GM19467 (cell line): ENCODE results near the gene PEX7.
"Not testable (repeated sequence)": the region's sequence is repeated elsewhere in the genome, so short reads cannot be mapped to it uniquely, and the experiment has no call there.

Source experiments
- ATAC-seq: cut with Tn5 transposase; IDR thresholded peaks from one replicate; pipeline ENCODE4 v1.9.1; 2021; ENCODE audit warnings: mild to moderate bottlenecking, moderate library complexity; ENCODE audit not compliant: unreplicated experiment

Gene PEX7

GRCh38 chr6:136822376-136823127 is at the start of gene PEX7:
PEX7 (plus strand) TSS chr6:136822592; CDS start chr6:136822666, 74 bp downstream.
- ATAC-seq: peak; percentile 94

- ATAC-seq: peak; percentile 71
Measured at GRCh38 chr6:136772685-136773472, 49.5 kb upstream of the PEX7 start.

- ATAC-seq: no peak
Measured at GRCh38 chr6:136773473-136773796, 49.0 kb upstream of the PEX7 start.

- ATAC-seq: no peak
Measured at GRCh38 chr6:136774228-136775041, 48.0 kb upstream of the PEX7 start.

GRCh38 chr6:136775081-136775480 is 47.3 kb upstream of the PEX7 start:
- ATAC-seq: no peak

GRCh38 chr6:136775548-136775947 is 46.8 kb upstream of the PEX7 start:
- no peak for ATAC-seq

- no peak for ATAC-seq
Measured at GRCh38 chr6:136777651-136778050, 44.7 kb upstream of the PEX7 start.

- ATAC-seq: no peak
Measured at GRCh38 chr6:136779682-136780081, 42.7 kb upstream of the PEX7 start.

- ATAC-seq: no peak
Measured at GRCh38 chr6:136780972-136781371, 41.4 kb upstream of the PEX7 start.

GRCh38 chr6:136782021-136782770 is 40.2 kb upstream of the PEX7 start:
- no peak for ATAC-seq

GRCh38 chr6:136783021-136783420 is 39.4 kb upstream of the PEX7 start:
- ATAC-seq: no peak

GRCh38 chr6:136783495-136784270 is 38.7 kb upstream of the PEX7 start:
- ATAC-seq: peak; percentile 73

GRCh38 chr6:136784271-136784664 is 38.1 kb upstream of the PEX7 start:
- ATAC-seq: no peak

- peak; percentile 41 for ATAC-seq
Measured at GRCh38 chr6:136784910-136785746, 37.3 kb upstream of the PEX7 start.

- no peak for ATAC-seq
Measured at GRCh38 chr6:136786658-136787057, 35.7 kb upstream of the PEX7 start.

- ATAC-seq: no peak
Measured at GRCh38 chr6:136787726-136788068, 34.7 kb upstream of the PEX7 start.

GRCh38 chr6:136788069-136788902 is 34.1 kb upstream of the PEX7 start:
- ATAC-seq: no peak

- ATAC-seq: not testable (repeated sequence)
Measured at GRCh38 chr6:136789440-136789839, 33.0 kb upstream of the PEX7 start.
